ENCODE measurements around the gene DGCR2.

Gene DGCR2

GRCh38 chr22:19040391-19040861 is 81.8 kb downstream of the DGCR2 start:
- H3K4me3 ChIP-seq (replicated peaks; ENCODE audit: low read depth, low read length), result no peak overlapping the region
- no peak for DNase-seq (ENCODE audit: low read depth)
- no peak for TF ChIP-seq CTCF (IDR thresholded peaks at IDR 0.05; ENCODE audit: low read length, missing control alignments)

- no peak for DNase-seq (ENCODE audit: low read depth)
- no peak overlapping the region for H3K4me3 ChIP-seq (replicated peaks; ENCODE audit: low read depth, low read length)
- no peak for TF ChIP-seq CTCF (IDR thresholded peaks at IDR 0.05; ENCODE audit: low read length, missing control alignments)
These were observed 82.4 kb downstream of the DGCR2 start for GRCh38 chr22:19039796-19040280.

GRCh38 chr22:19039448-19039780 is 82.8 kb downstream of the DGCR2 start:
- no peak for DNase-seq (ENCODE audit: low read depth)
- no peak overlapping the region for H3K4me3 ChIP-seq (replicated peaks; ENCODE audit: low read depth, low read length)
- no peak for TF ChIP-seq CTCF (IDR thresholded peaks at IDR 0.05; ENCODE audit: low read length, missing control alignments)

GRCh38 chr22:19038728-19039447 is 83.3 kb downstream of the DGCR2 start:
- no peak for DNase-seq (ENCODE audit: low read depth)
- no peak for TF ChIP-seq CTCF (IDR thresholded peaks at IDR 0.05; ENCODE audit: low read length, missing control alignments)
- H3K4me3 ChIP-seq (replicated peaks; ENCODE audit: low read depth, low read length), result no peak overlapping the region

GRCh38 chr22:19038164-19038546 is 84.1 kb downstream of the DGCR2 start:
- H3K4me3 ChIP-seq (replicated peaks; ENCODE audit: low read depth, low read length), result no peak overlapping the region
- no peak for DNase-seq (ENCODE audit: low read depth)
- TF ChIP-seq CTCF (IDR thresholded peaks at IDR 0.05; ENCODE audit: low read length, missing control alignments), result no peak

GRCh38 chr22:19037282-19038163 is 84.7 kb downstream of the DGCR2 start:
- DNase-seq (ENCODE audit: low read depth), result no peak

More at GRCh38 chr22:19037282-19038163, 84.7 kb downstream of the DGCR2 start:
- no peak for TF ChIP-seq CTCF (IDR thresholded peaks at IDR 0.05; ENCODE audit: low read length, missing control alignments)
- H3K4me3 ChIP-seq (replicated peaks; ENCODE audit: low read depth, low read length), result no peak overlapping the region
